ENCODE data around the gene LRMDA. TPM values are rescaled to one million over a fixed set of nuclear protein-coding genes. Genes with fewer than 3 reads are reported as not detected.

LRMDA gene
- total and polyA plus RNA-seq, 7 donors = 1.0 to 5.7 (median 2.5) TPM

DNA sequence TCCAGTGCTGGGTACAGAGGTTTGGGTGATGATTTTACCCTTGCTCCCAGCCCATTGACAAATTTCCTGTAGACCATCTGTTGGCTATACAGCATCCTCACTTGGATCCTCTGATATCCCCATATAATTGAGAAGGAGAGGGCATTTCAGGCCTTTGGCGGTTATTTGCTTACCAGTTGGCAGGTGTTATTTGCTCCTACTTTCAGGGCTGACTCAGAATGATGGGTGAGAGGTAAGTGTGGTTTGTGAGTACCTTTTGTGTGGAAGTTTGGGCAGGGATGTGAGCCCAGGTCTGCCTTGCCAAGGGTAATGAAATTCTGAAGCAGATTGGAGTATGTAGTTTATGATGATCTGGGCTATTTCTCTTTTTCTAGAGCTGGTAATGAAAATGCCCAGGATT is 93.6 kb downstream of the LRMDA start:
- TF ChIP-seq CTCF (IDR thresholded peaks at IDR 0.05) = no peak
- no peaks in the 10 kb centered on the region for H3K36me3 ChIP-seq (ENCODE audit: insufficient read depth in 1 of 2, low read depth in 1 of 2)
- no peak overlapping the region for H3K4me3 ChIP-seq
- H3K27me3 ChIP-seq (ENCODE audit: insufficient read depth in 3 of 3, low read length in 2 of 3) = peaks cover 0 to 2% (median 0%) of the 10 kb centered on the region in 3 donors
- no peak overlapping the region for H3K27ac ChIP-seq
- H3K9me3 ChIP-seq = no peaks in the 10 kb centered on the region
- 75 to 96% (median 80%) methylated on average over 1 of the region's 1 CpG for WGBS, 3 donors
- no peaks in the 10 kb centered on the region for H3K4me1 ChIP-seq
- DNase-seq (no peak), ATAC-seq (no peak)
- intact Hi-C loops (cut with DNase I) = no loop called here

DNA sequence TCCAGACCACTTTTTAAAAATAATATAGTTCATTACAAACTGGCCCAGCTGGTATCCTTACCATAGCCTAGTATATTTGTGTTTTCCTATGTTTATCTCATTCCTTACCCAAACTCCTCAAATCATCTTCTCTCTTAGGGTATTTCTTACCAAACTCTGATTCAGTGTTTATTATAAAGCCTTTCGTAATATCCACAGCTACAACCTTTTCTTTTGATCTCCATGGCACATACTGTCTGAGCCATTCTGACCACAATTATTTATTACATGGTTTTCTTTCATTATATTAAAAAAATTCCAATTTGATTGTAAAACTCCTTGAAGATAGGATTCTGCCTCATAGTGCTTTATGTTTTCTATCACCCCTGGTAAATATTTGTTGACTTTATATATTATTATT is 94.2 kb downstream of the LRMDA start:
- Histone ChIP-seq H3K4me3 (no peak overlapping the region), H3K27me3 (ENCODE audit: insufficient read depth in 3 of 3, low read length in 2 of 3) (peaks cover 0 to 2% (median 0%) of the 10 kb centered on the region in 3 donors), H3K9me3 (no peaks in the 10 kb centered on the region), H3K4me1 (no peaks in the 10 kb centered on the region), H3K27ac (no peak overlapping the region), H3K36me3 (ENCODE audit: insufficient read depth in 1 of 2, low read depth in 1 of 2) (no peaks in the 10 kb centered on the region)
- WGBS, 3 donors = 91 to 94% (median 92%) methylated on average over 1 of the region's 1 CpG
- no peak for ATAC-seq
- intact Hi-C loops (cut with DNase I) = no loop called here
- TF ChIP-seq CTCF (IDR thresholded peaks at IDR 0.05) = no peak
- no peak for DNase-seq

- intact Hi-C loops (cut with DNase I) = no loop called here
- WGBS, 3 donors = 92 to 96% (median 93%) methylated on average over 2 of the region's 2 CpGs
- Histone ChIP-seq H3K27ac (no peak overlapping the region), H3K9me3 (no peaks in the 10 kb centered on the region), H3K4me1 (no peaks in the 10 kb centered on the region), H3K27me3 (ENCODE audit: insufficient read depth in 3 of 3, low read length in 2 of 3) (no peaks in the 10 kb centered on the region), H3K36me3 (ENCODE audit: insufficient read depth in 1 of 2, low read depth in 1 of 2) (no peaks in the 10 kb centered on the region), H3K4me3 (no peak overlapping the region)
- DNase-seq = no peak
- ATAC-seq = no peak
- no peak for TF ChIP-seq CTCF (IDR thresholded peaks at IDR 0.05)
These were observed 96.1 kb downstream of the LRMDA start for GRCh38 chr10:75527542-75527941.

- no peak for TF ChIP-seq CTCF (IDR thresholded peaks at IDR 0.05)
- Histone ChIP-seq H3K4me1 (no peaks in the 10 kb centered on the region), H3K27me3 (ENCODE audit: insufficient read depth in 3 of 3, low read length in 2 of 3) (no peaks in the 10 kb centered on the region), H3K4me3 (no peak overlapping the region), H3K36me3 (ENCODE audit: insufficient read depth in 1 of 2, low read depth in 1 of 2) (no peaks in the 10 kb centered on the region), H3K27ac (no peak overlapping the region), H3K9me3 (no peaks in the 10 kb centered on the region)
- ATAC-seq (no peak), DNase-seq (no peak)
- WGBS, 3 donors = 77 to 93% (median 87%) methylated on average over 2 of the region's 2 CpGs
- intact Hi-C loops (cut with DNase I) = no loop called here
These were observed 97.0 kb downstream of the LRMDA start for GRCh38 chr10:75528392-75528791.

GRCh38 chr10:75530299-75530698 is 98.9 kb downstream of the LRMDA start:
- Histone ChIP-seq H3K36me3 (ENCODE audit: insufficient read depth in 1 of 2, low read depth in 1 of 2) (no peaks in the 10 kb centered on the region), H3K27ac (no peak overlapping the region), H3K4me3 (no peak overlapping the region), H3K4me1 (no peaks in the 10 kb centered on the region), H3K9me3 (no peaks in the 10 kb centered on the region), H3K27me3 (ENCODE audit: insufficient read depth in 3 of 3, low read length in 2 of 3) (no peaks in the 10 kb centered on the region)
- intact Hi-C loops (cut with DNase I) = no loop called here
- 34 to 55% (median 49%) methylated on average over 3 of the region's 3 CpGs for WGBS, 3 donors
- no peak for TF ChIP-seq CTCF (IDR thresholded peaks at IDR 0.05)
- ATAC-seq (no peak), DNase-seq (peak in 1 of 2 donors; percentile 15)
